Ishikawa (cell line): ENCODE measurements around the gene BRD9.

Experiments used
- CEBPB ChIP-seq: IDR thresholded peaks from 2 replicates; pipeline ENCODE4 v1.6.1; 2012
- CREB1 ChIP-seq: IDR thresholded peaks from 2 replicates; pipeline ENCODE4 v1.6.1; 2012; ENCODE audit warnings: low read depth
- EGR1 ChIP-seq: IDR thresholded peaks from 2 replicates; pipeline ENCODE4 v1.6.1; 2012
- EP300 ChIP-seq: IDR thresholded peaks from 2 replicates; pipeline ENCODE4 v1.6.1; 2012; ENCODE audit warnings: borderline replicate concordance
- FOXM1 ChIP-seq: IDR thresholded peaks from 2 replicates; pipeline ENCODE4 v1.6.1; 2012; ENCODE audit warnings: low read depth, borderline replicate concordance
- MAX ChIP-seq: IDR thresholded peaks from 2 replicates; pipeline ENCODE4 v1.6.1; 2012
- NFIC ChIP-seq: IDR thresholded peaks from 2 replicates; pipeline ENCODE4 v1.6.1; 2012
- RAD21 ChIP-seq: IDR thresholded peaks from 2 replicates; pipeline ENCODE4 v1.6.1; 2012; ENCODE audit warnings: low read depth
- REST ChIP-seq: IDR thresholded peaks from 2 replicates; pipeline ENCODE4 v1.6.1; 2012; ENCODE audit warnings: low read depth, mild to moderate bottlenecking
- TAF1 ChIP-seq: IDR thresholded peaks from 2 replicates; pipeline ENCODE4 v1.6.1; 2012; ENCODE audit warnings: low read depth, mild to moderate bottlenecking
- TCF12 ChIP-seq: IDR thresholded peaks from 2 replicates; pipeline ENCODE4 v1.6.1; 2012; ENCODE audit warnings: low read depth
- TEAD4 ChIP-seq: IDR thresholded peaks from 2 replicates; pipeline ENCODE4 v1.6.1; 2012
- USF1 ChIP-seq: IDR thresholded peaks from 2 replicates; pipeline ENCODE4 v1.6.1; 2012
- YY1 ChIP-seq: IDR thresholded peaks from 2 replicates; pipeline ENCODE4 v1.6.1; 2012; ENCODE audit warnings: low read depth
- ZBTB7A ChIP-seq: IDR thresholded peaks from 2 replicates; pipeline ENCODE4 v1.6.1; 2012; ENCODE audit warnings: low read depth

Gene BRD9

GRCh38 chr5:876398-877365, 15.9 kb downstream of the BRD9 start:
- TF ChIP-seq EP300 (no peak), TEAD4 (no peak), REST (no peak), FOXM1 (no peak), TCF12 (no peak), MAX (no peak), ZBTB7A (no peak), RAD21 (no peak), TAF1 (no peak), EGR1 (no peak), USF1 (no peak), YY1 (no peak), NFIC (no peak), CEBPB (no peak), CREB1 (no peak)

GRCh38 chr5:875931-876330, 16.7 kb downstream of the BRD9 start:
- no peak for TF ChIP-seq TAF1
- no peak for TF ChIP-seq YY1
- no peak for TF ChIP-seq RAD21
- no peak for TF ChIP-seq MAX
- TF ChIP-seq REST = no peak
- no peak for TF ChIP-seq TEAD4
- no peak for TF ChIP-seq USF1
- no peak for TF ChIP-seq CREB1
- no peak for TF ChIP-seq TCF12
- no peak for TF ChIP-seq CEBPB
- TF ChIP-seq FOXM1 = no peak
- TF ChIP-seq EGR1 = no peak
- no peak for TF ChIP-seq NFIC
- no peak for TF ChIP-seq ZBTB7A
- TF ChIP-seq EP300 = no peak

- TF ChIP-seq NFIC (no peak), CREB1 (no peak), TEAD4 (no peak), REST (no peak), ZBTB7A (no peak), MAX (no peak), EGR1 (no peak), TAF1 (no peak), YY1 (no peak), EP300 (no peak), RAD21 (no peak), CEBPB (no peak), TCF12 (no peak), FOXM1 (no peak), USF1 (no peak)
These were observed 19.3 kb downstream of the BRD9 start for GRCh38 chr5:873328-873727.
